ENCODE results near the gene DCLK1.
"Not testable (repeated sequence)": the region's sequence is repeated elsewhere in the genome, so short reads cannot be mapped to it uniquely, and the experiment has no call there.

DCLK1 gene

GRCh38 chr13:35984776-35985453, 146.3 kb downstream of the DCLK1 start:
- DNase-seq (ENCODE audit: low read depth in 2 of 2) = no peak

- no peak for DNase-seq (ENCODE audit: low read depth in 2 of 2)
Measured at GRCh38 chr13:35984287-35984686, 146.9 kb downstream of the DCLK1 start.

GRCh38 chr13:35983703-35984102, 147.5 kb downstream of the DCLK1 start:
- DNase-seq (ENCODE audit: low read depth in 2 of 2) = not testable (repeated sequence)

GRCh38 chr13:35983206-35983605, 148.0 kb downstream of the DCLK1 start:
- DNase-seq (ENCODE audit: low read depth in 2 of 2) = no peak

GRCh38 chr13:35979361-35979951, 151.7 kb downstream of the DCLK1 start:
- DNase-seq (ENCODE audit: low read depth in 2 of 2) = no peak

GRCh38 chr13:35978607-35979316, 152.4 kb downstream of the DCLK1 start:
- no peak for DNase-seq (ENCODE audit: low read depth in 2 of 2)

GRCh38 chr13:35977060-35977459, 154.1 kb downstream of the DCLK1 start:
- DNase-seq (ENCODE audit: low read depth in 2 of 2) = no peak

GRCh38 chr13:35976126-35976525, 155.1 kb downstream of the DCLK1 start:
- no peak for DNase-seq (ENCODE audit: low read depth in 2 of 2)

GRCh38 chr13:35966951-35967350, 164.2 kb downstream of the DCLK1 start:
- not testable (repeated sequence) for DNase-seq (ENCODE audit: low read depth in 2 of 2)

GRCh38 chr13:35966024-35966423, 165.2 kb downstream of the DCLK1 start:
- no peak for DNase-seq (ENCODE audit: low read depth in 2 of 2)

- DNase-seq (ENCODE audit: low read depth in 2 of 2) = no peak
Measured at GRCh38 chr13:35965226-35965927, 165.8 kb downstream of the DCLK1 start.

GRCh38 chr13:35964863-35965180, 166.4 kb downstream of the DCLK1 start:
- no peak for DNase-seq (ENCODE audit: low read depth in 2 of 2)

GRCh38 chr13:35964011-35964862, 166.9 kb downstream of the DCLK1 start:
- DNase-seq (ENCODE audit: low read depth in 2 of 2) = no peak

GRCh38 chr13:35961461-35962220, 169.5 kb downstream of the DCLK1 start:
- no peak for DNase-seq (ENCODE audit: low read depth in 2 of 2)

GRCh38 chr13:35961002-35961401, 170.2 kb downstream of the DCLK1 start:
- DNase-seq (ENCODE audit: low read depth in 2 of 2) = no peak

- no peak for DNase-seq (ENCODE audit: low read depth in 2 of 2)
Measured at GRCh38 chr13:35957996-35958395, 173.2 kb downstream of the DCLK1 start.

GRCh38 chr13:35957241-35957731, 173.9 kb downstream of the DCLK1 start:
- DNase-seq (ENCODE audit: low read depth in 2 of 2) = no peak

- DNase-seq (ENCODE audit: low read depth in 2 of 2) = no peak
Measured at GRCh38 chr13:35956074-35956473, 175.1 kb downstream of the DCLK1 start.

- no peak for DNase-seq (ENCODE audit: low read depth in 2 of 2)
Measured at GRCh38 chr13:35954207-35954560, 177.0 kb downstream of the DCLK1 start.

- DNase-seq (ENCODE audit: low read depth in 2 of 2) = no peak
Measured at GRCh38 chr13:35953537-35954206, 177.5 kb downstream of the DCLK1 start.
